HEK293 (cell line): ENCODE results near the gene EVI5.
A peak's percentile ranks its signal among the peaks of the same experiment; 100 is the strongest.

ENCODE experiments used
- CTCF ChIA-PET: fragments of 350-600 bp; formaldehyde crosslinking; extraction: SDS; loops from one replicate; lab custom pipeline; 2021; ENCODE audit warnings: antibody characterized with exemption; lab: Yijun Ruan, JAX
- POLR2A ChIA-PET: fragments of 300-600 bp; formaldehyde crosslinking; extraction: SDS; loops from one replicate; lab custom pipeline; 2020; ENCODE audit warnings: antibody characterized with exemption, inconsistent platforms; lab: Yijun Ruan, JAX
- H3K27ac ChIP-seq: fragments of 200-500 bp; sonication (Bioruptor generic); 2 replicates; pipeline ENCODE4 v1.5.1; 2014; ENCODE audit warnings: low read depth, low read length, control low read depth, inconsistent platforms; ENCODE audit errors: extremely low read depth
- H3K36me3 ChIP-seq, 2 experiments: fragments of 200-500 bp in 1 of 2; sonication (Bioruptor generic) in 1 of 2; 1 replicate in 1 of 2; 2 replicates in 1 of 2; pipeline ENCODE4 v1.5.1; 2014 to 2017; ENCODE audit warnings: inconsistent platforms in 2 of 2, low read length in 2 of 2; ENCODE audit not compliant: control insufficient read depth in 2 of 2, insufficient read depth in 1 of 2
- H3K4me1 ChIP-seq: fragments of 200-500 bp; sonication (Bioruptor generic); 2 replicates; pipeline ENCODE4 v1.5.1; 2014; ENCODE audit warnings: mild to moderate bottlenecking, low read length, inconsistent platforms; ENCODE audit not compliant: control insufficient read depth, insufficient read depth
- H3K4me3 ChIP-seq: 2 replicates; pipeline ENCODE4 v1.5.1; 2011; ENCODE audit warnings: low read depth, mild to moderate bottlenecking, control low read depth, low read length, moderate library complexity
- H3K9me3 ChIP-seq: fragments of 200-500 bp; sonication (Bioruptor generic); 2 replicates; pipeline ENCODE4 v1.5.1; 2014; ENCODE audit warnings: low read depth, low read length, inconsistent platforms; ENCODE audit not compliant: control insufficient read depth, insufficient read depth
- BCL11A ChIP-seq: fragments of 450-650 bp; formaldehyde crosslinking; IDR thresholded peaks from 2 replicates; pipeline ENCODE4 v1.5.1; 2016; ENCODE audit warnings: low read depth, missing biosample characterization, missing genetic modification characterization
- FEZF1 ChIP-seq: fragments of 450-650 bp; formaldehyde crosslinking; IDR thresholded peaks from 2 replicates; pipeline ENCODE4 v1.5.1; 2016; ENCODE audit warnings: missing biosample characterization, missing genetic modification characterization
- GFI1B ChIP-seq: fragments of 450-650 bp; formaldehyde crosslinking; IDR thresholded peaks from 2 replicates; pipeline ENCODE4 v1.5.1; 2016; ENCODE audit warnings: missing biosample characterization, missing genetic modification characterization
- GLIS1 ChIP-seq: fragments of 450-650 bp; formaldehyde crosslinking; IDR thresholded peaks from 2 replicates; pipeline ENCODE4 v1.5.1; 2016; ENCODE audit warnings: missing biosample characterization, missing genetic modification characterization
- GLIS2 ChIP-seq: fragments of 450-650 bp; formaldehyde crosslinking; IDR thresholded peaks from 2 replicates; pipeline ENCODE4 v1.5.1; 2016; ENCODE audit warnings: missing biosample characterization, missing genetic modification characterization
- HOXD13 ChIP-seq: sonication (generic); formaldehyde crosslinking; IDR thresholded peaks from 2 replicates; pipeline ENCODE4 v1.8.0; 2022; ENCODE audit warnings: missing genetic modification reagents, borderline replicate concordance
- KLF16 ChIP-seq: fragments of 450-650 bp; formaldehyde crosslinking; IDR thresholded peaks from 2 replicates; pipeline ENCODE4 v1.5.1; 2017; ENCODE audit warnings: missing biosample characterization, missing genetic modification characterization
- KLF9 ChIP-seq: fragments of 450-650 bp; formaldehyde crosslinking; IDR thresholded peaks from 2 replicates; pipeline ENCODE4 v1.5.1; 2016; ENCODE audit warnings: missing biosample characterization, missing genetic modification characterization, low read depth
- MYNN ChIP-seq: fragments of 450-650 bp; formaldehyde crosslinking; IDR thresholded peaks from 2 replicates; pipeline ENCODE4 v1.5.1; 2016; ENCODE audit warnings: missing biosample characterization, missing genetic modification characterization, borderline replicate concordance
- MZF1 ChIP-seq: fragments of 450-650 bp; formaldehyde crosslinking; IDR thresholded peaks from 2 replicates; pipeline ENCODE4 v1.5.1; 2017; ENCODE audit warnings: missing biosample characterization, missing genetic modification characterization, borderline replicate concordance
- OSR2 ChIP-seq: fragments of 450-650 bp; formaldehyde crosslinking; IDR thresholded peaks from 2 replicates; pipeline ENCODE4 v1.5.1; 2016; ENCODE audit warnings: missing biosample characterization, missing genetic modification characterization
- PRDM1 ChIP-seq: fragments of 450-650 bp; formaldehyde crosslinking; IDR thresholded peaks from 2 replicates; pipeline ENCODE4; 2016; ENCODE audit warnings: missing biosample characterization, missing genetic modification characterization
- RBAK ChIP-seq: fragments of 450-650 bp; formaldehyde crosslinking; IDR thresholded peaks from 2 replicates; pipeline ENCODE4 v1.5.1; 2016; ENCODE audit warnings: missing biosample characterization, missing genetic modification characterization
- YY2 ChIP-seq: fragments of 450-650 bp; formaldehyde crosslinking; IDR thresholded peaks from 2 replicates; pipeline ENCODE4 v1.5.1; 2016; ENCODE audit warnings: missing biosample characterization, missing genetic modification characterization
- ZBTB17 ChIP-seq: fragments of 450-650 bp; formaldehyde crosslinking; IDR thresholded peaks from 2 replicates; pipeline ENCODE4 v1.5.1; 2016; ENCODE audit warnings: missing biosample characterization, missing genetic modification characterization
- ZBTB8A ChIP-seq: fragments of 450-650 bp; formaldehyde crosslinking; IDR thresholded peaks from 2 replicates; pipeline ENCODE4 v1.5.1; 2016; ENCODE audit warnings: missing biosample characterization, missing genetic modification characterization
- ZNF10 ChIP-seq: fragments of 450-650 bp; formaldehyde crosslinking; IDR thresholded peaks from 2 replicates; pipeline ENCODE4 v1.5.1; 2017; ENCODE audit warnings: missing biosample characterization, missing genetic modification characterization
- ZNF121 ChIP-seq: fragments of 450-650 bp; formaldehyde crosslinking; IDR thresholded peaks from 2 replicates; pipeline ENCODE4 v1.5.1; 2016; ENCODE audit warnings: missing biosample characterization, missing genetic modification characterization
- ZNF133 ChIP-seq: fragments of 450-650 bp; formaldehyde crosslinking; IDR thresholded peaks from 2 replicates; pipeline ENCODE4 v1.5.1; 2016; ENCODE audit warnings: missing biosample characterization, missing genetic modification characterization
- ZNF221 ChIP-seq: fragments of 450-650 bp; formaldehyde crosslinking; IDR thresholded peaks from 2 replicates; pipeline ENCODE4 v1.5.1; 2017; ENCODE audit warnings: missing biosample characterization, missing genetic modification characterization, borderline replicate concordance
- ZNF24 ChIP-seq: fragments of 450-650 bp; formaldehyde crosslinking; IDR thresholded peaks from 2 replicates; pipeline ENCODE4 v1.5.1; 2016; ENCODE audit warnings: missing biosample characterization, missing genetic modification characterization
- ZNF266 ChIP-seq: fragments of 450-650 bp; formaldehyde crosslinking; IDR thresholded peaks from 2 replicates; pipeline ENCODE4 v1.5.1; 2016; ENCODE audit warnings: missing biosample characterization, missing genetic modification characterization, low read depth
- ZNF311 ChIP-seq: fragments of 450-650 bp; formaldehyde crosslinking; IDR thresholded peaks from 2 replicates; pipeline ENCODE4 v1.5.1; 2017; ENCODE audit warnings: missing biosample characterization, missing genetic modification characterization, borderline replicate concordance
- ZNF37A ChIP-seq: fragments of 450-650 bp; IDR thresholded peaks from 2 replicates; pipeline ENCODE4 v1.5.1; 2018; ENCODE audit warnings: missing biosample characterization, missing genetic modification characterization
- ZNF596 ChIP-seq: fragments of 450-650 bp; IDR thresholded peaks from 2 replicates; pipeline ENCODE4 v1.5.0; 2018; ENCODE audit warnings: missing biosample characterization, mild to moderate bottlenecking, missing genetic modification characterization, moderate library complexity
- ZNF624 ChIP-seq: fragments of 450-650 bp; formaldehyde crosslinking; IDR thresholded peaks from 2 replicates; pipeline ENCODE4 v1.5.1; 2017; ENCODE audit warnings: missing biosample characterization, missing genetic modification characterization
- ZNF626 ChIP-seq: fragments of 450-650 bp; sonication (Bioruptor Pico); formaldehyde crosslinking; IDR thresholded peaks from 2 replicates; pipeline ENCODE4 v1.5.1; 2018; ENCODE audit warnings: missing biosample characterization, missing genetic modification characterization, inconsistent platforms
- ZNF747 ChIP-seq: fragments of 450-650 bp; formaldehyde crosslinking; IDR thresholded peaks from 2 replicates; pipeline ENCODE4 v1.5.1; 2016; ENCODE audit warnings: missing biosample characterization, missing genetic modification characterization
- ZNF76 ChIP-seq: fragments of 450-650 bp; formaldehyde crosslinking; IDR thresholded peaks from 2 replicates; pipeline ENCODE4; 2016; ENCODE audit warnings: low read depth, missing biosample characterization, missing genetic modification characterization, borderline replicate concordance
- ZSCAN16 ChIP-seq: fragments of 450-650 bp; formaldehyde crosslinking; IDR thresholded peaks from 2 replicates; pipeline ENCODE4 v1.5.1; 2016; ENCODE audit warnings: missing biosample characterization, missing genetic modification characterization
- ZSCAN30 ChIP-seq: fragments of 450-650 bp; IDR thresholded peaks from 2 replicates; pipeline ENCODE4 v1.5.1; 2018; ENCODE audit warnings: missing biosample characterization, mild to moderate bottlenecking, missing genetic modification characterization, moderate library complexity
- ZSCAN4 ChIP-seq: fragments of 450-650 bp; formaldehyde crosslinking; IDR thresholded peaks from 2 replicates; pipeline ENCODE4 v1.5.1; 2017; ENCODE audit warnings: missing biosample characterization, missing genetic modification characterization
- TF ChIP-seq, protein P1 (sequence below): fragments of 450-650 bp; formaldehyde crosslinking; IDR thresholded peaks from 2 replicates; pipeline ENCODE4 v1.5.1; 2016; ENCODE audit warnings: missing biosample characterization, missing genetic modification characterization
- TF ChIP-seq, protein P2 (sequence below): fragments of 450-650 bp; formaldehyde crosslinking; IDR thresholded peaks from 2 replicates; pipeline ENCODE4 v1.5.1; 2016; ENCODE audit warnings: missing biosample characterization, missing genetic modification characterization

The EVI5 gene

GRCh38 chr1:92797961-92798360 lies 13.1 kb upstream of the EVI5 start:
- H3K4me3 ChIP-seq, result no peak overlapping the region
- no peaks in the 10 kb centered on the region for H3K9me3 ChIP-seq
- TF ChIP-seq GLIS1 (tag by site-specific recombination) (no peak), ZNF24 (no peak), KLF16 (no peak), BCL11A (no peak), ZSCAN16 (no peak), GLIS2 (no peak), ZNF76 (tag by site-specific recombination) (no peak)
- no peak overlapping the region for H3K27ac ChIP-seq
- ChIA-PET CTCF (interaction anchor here (0.6 to 1.5 kb wide), 2 partner anchors 12 to 21 kb away, joined by 3 read pairs; no protein-coding TSS in a partner anchor), POLR2A (no interaction called here)
- H3K36me3 ChIP-seq, result no peaks in the 10 kb centered on the region
- H3K4me1 ChIP-seq, result no peaks in the 10 kb centered on the region

- no peaks in the 10 kb centered on the region for H3K36me3 ChIP-seq
- ChIA-PET POLR2A (no interaction called here), CTCF (interaction anchor here (0.6 to 1.5 kb wide), 2 partner anchors 11 to 21 kb away, joined by 3 read pairs; no protein-coding TSS in a partner anchor)
- H3K4me1 ChIP-seq, result no peaks in the 10 kb centered on the region
- no peak overlapping the region for H3K27ac ChIP-seq
- no peak overlapping the region for H3K4me3 ChIP-seq
- TF ChIP-seq GLIS1 (tag by site-specific recombination) (peak; percentile 86), HOXD13 (CRISPR knock-in tag) (no peak), PRDM1 (tag by site-specific recombination) (no peak), ZSCAN4 (tag by site-specific recombination) (0 out of 2 replicates have a peak, but pooled peaks have one; percentile 13), ZBTB17 (tag by site-specific recombination) (no peak), MYNN (tag by site-specific recombination) (no peak), ZNF221 (tag by site-specific recombination) (no peak), GFI1B (peak; percentile 99), OSR2 (tag by site-specific recombination) (peak; percentile 58), ZSCAN30 (tag by site-specific recombination) (no peak), FEZF1 (tag by site-specific recombination) (no peak), ZNF37A (tag by site-specific recombination) (no peak)
- TF ChIP-seq, protein P1, sequence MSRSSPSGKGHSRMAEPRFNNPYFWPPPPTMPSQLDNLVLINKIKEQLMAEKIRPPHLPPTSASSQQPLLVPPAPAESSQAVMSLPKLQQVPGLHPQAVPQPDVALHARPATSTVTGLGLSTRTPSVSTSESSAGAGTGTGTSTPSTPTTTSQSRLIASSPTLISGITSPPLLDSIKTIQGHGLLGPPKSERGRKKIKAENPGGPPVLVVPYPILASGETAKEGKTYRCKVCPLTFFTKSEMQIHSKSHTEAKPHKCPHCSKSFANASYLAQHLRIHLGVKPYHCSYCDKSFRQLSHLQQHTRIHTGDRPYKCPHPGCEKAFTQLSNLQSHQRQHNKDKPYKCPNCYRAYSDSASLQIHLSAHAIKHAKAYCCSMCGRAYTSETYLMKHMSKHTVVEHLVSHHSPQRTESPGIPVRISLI (tag by site-specific recombination), result no peak
- H3K9me3 ChIP-seq, result no peaks in the 10 kb centered on the region
Measured at GRCh38 chr1:92797297-92797696, 12.4 kb upstream of the EVI5 start.

DNA sequence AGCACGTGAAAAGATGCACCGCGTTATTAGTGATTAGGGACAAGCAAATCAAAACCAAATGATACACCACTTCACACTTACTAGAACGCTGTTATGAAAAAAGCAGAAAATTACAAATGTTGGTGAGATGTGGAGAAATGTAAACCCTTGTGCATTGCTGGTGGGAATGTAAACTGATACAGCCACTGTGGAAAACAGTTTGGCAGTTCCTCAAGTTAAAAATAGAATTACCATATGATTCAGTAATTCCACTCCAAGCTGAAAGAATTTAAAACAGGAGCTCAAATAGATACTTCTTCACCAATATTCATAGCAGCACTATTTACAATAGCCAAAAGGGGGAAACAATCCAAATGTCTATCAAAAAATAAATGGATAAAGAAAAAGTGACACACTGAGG lies 10.3 kb upstream of the EVI5 start:
- H3K36me3 ChIP-seq, result no peaks in the 10 kb centered on the region
- H3K4me3 ChIP-seq, result no peak overlapping the region
- H3K9me3 ChIP-seq, result no peaks in the 10 kb centered on the region
- no peak overlapping the region for H3K27ac ChIP-seq
- peaks cover 5% of the 10 kb centered on the region for H3K4me1 ChIP-seq
- TF ChIP-seq GLIS1 (tag by site-specific recombination) (no peak), YY2 (tag by site-specific recombination) (no peak), ZNF747 (no peak), ZNF266 (tag by site-specific recombination) (no peak), ZNF121 (tag by site-specific recombination) (no peak), KLF9 (tag by site-specific recombination) (no peak), ZNF596 (tag by site-specific recombination) (no peak), ZNF133 (no peak), ZNF311 (tag by site-specific recombination) (no peak), ZNF624 (tag by site-specific recombination) (no peak), ZNF626 (no peak), MZF1 (tag by site-specific recombination) (no peak), RBAK (tag by site-specific recombination) (no peak), ZBTB8A (tag by site-specific recombination) (no peak), ZNF10 (tag by site-specific recombination) (no peak)
- TF ChIP-seq, protein P2, sequence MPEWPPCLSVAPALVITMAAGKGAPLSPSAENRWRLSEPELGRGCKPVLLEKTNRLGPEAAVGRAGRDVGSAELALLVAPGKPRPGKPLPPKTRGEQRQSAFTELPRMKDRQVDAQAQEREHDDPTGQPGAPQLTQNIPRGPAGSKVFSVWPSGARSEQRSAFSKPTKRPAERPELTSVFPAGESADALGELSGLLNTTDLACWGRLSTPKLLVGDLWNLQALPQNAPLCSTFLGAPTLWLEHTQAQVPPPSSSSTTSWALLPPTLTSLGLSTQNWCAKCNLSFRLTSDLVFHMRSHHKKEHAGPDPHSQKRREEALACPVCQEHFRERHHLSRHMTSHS (tag by site-specific recombination), result no peak
- POLR2A ChIA-PET, result no interaction called here
- CTCF ChIA-PET, result interaction anchor here (0.6 to 1.0 kb wide), 2 partner anchors 12 to 23 kb away, joined by 4 to 5 read pairs; no protein-coding TSS in a partner anchor
